HCT116 (cell line): Measurements from ENCODE around the gene ACP1.

ENCODE experiments used
- EZH2 ChIP-seq: fragments of 200-600 bp; sonication (generic); IDR thresholded peaks from 2 replicates; pipeline ENCODE4 v1.6.1; 2017; ENCODE audit warnings: antibody characterized with exemption, mixed run types
- YY1 ChIP-seq: IDR thresholded peaks from 2 replicates; pipeline ENCODE4 v1.6.1; 2011; ENCODE audit warnings: low read length, low read depth, moderate library complexity, mild to moderate bottlenecking; ENCODE audit not compliant: insufficient replicate concordance; ENCODE audit errors: extremely low read depth
- TF ChIP-seq, protein P1 (sequence below): IDR thresholded peaks from 2 replicates; pipeline ENCODE4 v1.6.1; 2012
- TF ChIP-seq, protein P2 (sequence below): IDR thresholded peaks from 2 replicates; pipeline ENCODE4 v1.6.1; 2011; ENCODE audit warnings: mild to moderate bottlenecking, low read length, moderate library complexity; ENCODE audit not compliant: insufficient replicate concordance; ENCODE audit errors: extremely low read depth

DNA sequence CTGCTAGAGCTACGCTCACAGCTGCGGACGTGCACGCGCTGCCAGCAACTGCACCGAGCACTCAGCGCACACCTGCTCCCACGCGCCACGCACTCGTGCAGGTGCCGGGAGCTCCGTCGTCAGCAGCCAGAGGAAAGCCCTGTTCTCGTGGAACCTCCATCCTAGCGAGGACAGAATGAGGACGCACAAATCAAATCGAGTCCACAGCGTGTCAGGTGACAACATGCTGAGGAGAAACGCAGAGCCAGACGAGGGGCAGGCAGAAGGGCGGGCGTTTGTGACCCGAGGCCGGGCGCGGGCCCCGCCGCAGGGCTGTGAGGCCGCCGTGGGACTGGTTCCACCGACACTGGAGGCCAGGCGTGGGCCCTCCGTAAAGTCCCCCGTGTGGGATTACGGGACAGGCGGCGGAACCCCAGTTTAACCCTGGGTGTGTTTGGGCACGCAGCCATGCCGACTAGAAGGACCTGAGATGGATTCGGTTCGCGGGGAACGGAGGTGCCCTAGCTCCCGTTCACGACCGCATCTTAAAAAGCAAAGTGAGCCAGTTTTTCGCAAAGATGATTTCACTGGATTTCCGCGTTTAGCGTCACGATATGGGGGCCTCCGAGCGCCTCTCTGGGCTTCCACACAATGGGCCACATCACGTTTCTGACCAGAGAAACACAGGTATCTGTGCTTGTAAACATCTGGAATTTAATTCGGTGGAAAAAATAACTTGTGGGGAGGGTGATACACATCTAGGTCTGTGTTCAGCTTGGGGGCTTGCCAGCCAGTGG, 50.0 kb downstream of the ACP1 start:
- TF ChIP-seq EZH2 (no peak), YY1 (no peak)
- TF ChIP-seq, protein P1, sequence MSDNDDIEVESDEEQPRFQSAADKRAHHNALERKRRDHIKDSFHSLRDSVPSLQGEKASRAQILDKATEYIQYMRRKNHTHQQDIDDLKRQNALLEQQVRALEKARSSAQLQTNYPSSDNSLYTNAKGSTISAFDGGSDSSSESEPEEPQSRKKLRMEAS = no peak
- TF ChIP-seq, protein P2, sequence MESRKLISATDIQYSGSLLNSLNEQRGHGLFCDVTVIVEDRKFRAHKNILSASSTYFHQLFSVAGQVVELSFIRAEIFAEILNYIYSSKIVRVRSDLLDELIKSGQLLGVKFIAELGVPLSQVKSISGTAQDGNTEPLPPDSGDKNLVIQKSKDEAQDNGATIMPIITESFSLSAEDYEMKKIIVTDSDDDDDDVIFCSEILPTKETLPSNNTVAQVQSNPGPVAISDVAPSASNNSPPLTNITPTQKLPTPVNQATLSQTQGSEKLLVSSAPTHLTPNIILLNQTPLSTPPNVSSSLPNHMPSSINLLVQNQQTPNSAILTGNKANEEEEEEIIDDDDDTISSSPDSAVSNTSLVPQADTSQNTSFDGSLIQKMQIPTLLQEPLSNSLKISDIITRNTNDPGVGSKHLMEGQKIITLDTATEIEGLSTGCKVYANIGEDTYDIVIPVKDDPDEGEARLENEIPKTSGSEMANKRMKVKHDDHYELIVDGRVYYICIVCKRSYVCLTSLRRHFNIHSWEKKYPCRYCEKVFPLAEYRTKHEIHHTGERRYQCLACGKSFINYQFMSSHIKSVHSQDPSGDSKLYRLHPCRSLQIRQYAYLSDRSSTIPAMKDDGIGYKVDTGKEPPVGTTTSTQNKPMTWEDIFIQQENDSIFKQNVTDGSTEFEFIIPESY = no peak
